ENCODE measurements around the gene CDHR2. TPM values are rescaled to one million over a fixed set of nuclear protein-coding genes. Genes with fewer than 3 reads are reported as not detected.

Gene CDHR2
- total RNA-seq, 2 donors from 2014 or later, result 0.37 to 0.89 TPM

DNA sequence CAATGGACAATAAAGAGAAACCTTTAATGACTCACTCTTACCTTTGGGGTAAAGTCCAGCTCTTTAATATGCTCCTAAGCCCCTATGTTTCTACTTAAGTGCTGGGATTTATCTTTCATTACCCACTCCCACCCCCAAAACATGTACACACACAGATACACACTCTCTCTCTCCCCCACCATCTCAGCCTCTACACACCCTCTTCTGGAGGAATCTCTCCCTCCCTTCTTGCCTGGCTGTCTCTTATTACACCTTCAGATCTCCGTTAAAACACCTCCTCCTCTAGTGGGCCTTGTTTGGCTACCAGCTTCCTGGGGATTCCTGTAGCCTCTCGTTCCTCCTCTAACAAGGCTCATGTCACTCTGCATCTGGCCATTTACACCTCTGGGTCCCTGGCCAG, 53.9 kb downstream of the CDHR2 start:
- H3K27ac ChIP-seq (ENCODE audit: low read depth, low read length), result no peak overlapping the region
- Mint-ChIP-seq H3K27me3 (ENCODE audit: insufficient read depth) (peaks cover 23% of the 10 kb centered on the region), H3K9me3 (no peaks in the 10 kb centered on the region), H3K4me1 (peaks cover 25% of the 10 kb centered on the region), H3K27ac (no peak overlapping the region), H3K36me3 (ENCODE audit: low read depth) (peaks cover 4% of the 10 kb centered on the region), H3K4me3 (no peak overlapping the region)
- no peak for DNase-seq
- TF ChIP-seq, protein P1, sequence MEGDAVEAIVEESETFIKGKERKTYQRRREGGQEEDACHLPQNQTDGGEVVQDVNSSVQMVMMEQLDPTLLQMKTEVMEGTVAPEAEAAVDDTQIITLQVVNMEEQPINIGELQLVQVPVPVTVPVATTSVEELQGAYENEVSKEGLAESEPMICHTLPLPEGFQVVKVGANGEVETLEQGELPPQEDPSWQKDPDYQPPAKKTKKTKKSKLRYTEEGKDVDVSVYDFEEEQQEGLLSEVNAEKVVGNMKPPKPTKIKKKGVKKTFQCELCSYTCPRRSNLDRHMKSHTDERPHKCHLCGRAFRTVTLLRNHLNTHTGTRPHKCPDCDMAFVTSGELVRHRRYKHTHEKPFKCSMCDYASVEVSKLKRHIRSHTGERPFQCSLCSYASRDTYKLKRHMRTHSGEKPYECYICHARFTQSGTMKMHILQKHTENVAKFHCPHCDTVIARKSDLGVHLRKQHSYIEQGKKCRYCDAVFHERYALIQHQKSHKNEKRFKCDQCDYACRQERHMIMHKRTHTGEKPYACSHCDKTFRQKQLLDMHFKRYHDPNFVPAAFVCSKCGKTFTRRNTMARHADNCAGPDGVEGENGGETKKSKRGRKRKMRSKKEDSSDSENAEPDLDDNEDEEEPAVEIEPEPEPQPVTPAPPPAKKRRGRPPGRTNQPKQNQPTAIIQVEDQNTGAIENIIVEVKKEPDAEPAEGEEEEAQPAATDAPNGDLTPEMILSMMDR (conservative IDR thresholded peaks at IDR 0.05), result no peak
- H3K9me3 ChIP-seq (ENCODE audit: control insufficient read depth, low read length), result no peaks in the 10 kb centered on the region
- H3K9ac ChIP-seq (ENCODE audit: extremely low read depth, low read length, poor library complexity, severe bottlenecking), result no peak overlapping the region
- H3K36me3 ChIP-seq (ENCODE audit: control insufficient read depth, insufficient read depth, low read length), result no peaks in the 10 kb centered on the region
- H3K4me1 ChIP-seq (ENCODE audit: control insufficient read depth, insufficient read depth, low read length), result peaks cover 14% of the 10 kb centered on the region
- no peaks in the 10 kb centered on the region for H3K27me3 ChIP-seq (ENCODE audit: control insufficient read depth, insufficient read depth, low read length, poor library complexity, severe bottlenecking)
- WGBS, 2 experiments (ENCODE audit: insufficient coverage in 1 of 2, insufficient read length in 1 of 2), result 33% methylated on average over 1 to 2 of the region's 2 CpGs
- H3K4me3 ChIP-seq (ENCODE audit: low read length), result no peak overlapping the region

GRCh38 chr5:176606032-176606431, 56.9 kb downstream of the CDHR2 start:
- Histone ChIP-seq H3K9me3 (ENCODE audit: control insufficient read depth, low read length) (no peaks in the 10 kb centered on the region), H3K36me3 (ENCODE audit: control insufficient read depth, insufficient read depth, low read length) (no peaks in the 10 kb centered on the region), H3K27me3 (ENCODE audit: control insufficient read depth, insufficient read depth, low read length, poor library complexity, severe bottlenecking) (peaks cover 14% of the 10 kb centered on the region), H3K9ac (ENCODE audit: extremely low read depth, low read length, poor library complexity, severe bottlenecking) (no peak overlapping the region), H3K27ac (ENCODE audit: low read depth, low read length) (no peak overlapping the region), H3K4me3 (ENCODE audit: low read length) (no peak overlapping the region), H3K4me1 (ENCODE audit: control insufficient read depth, insufficient read depth, low read length) (peaks cover 13% of the 10 kb centered on the region)
- no peak overlapping the region for H3K4me3 Mint-ChIP-seq
- H3K36me3 Mint-ChIP-seq (ENCODE audit: low read depth), result no peaks in the 10 kb centered on the region
- peaks cover 30% of the 10 kb centered on the region for H3K4me1 Mint-ChIP-seq
- H3K27me3 Mint-ChIP-seq (ENCODE audit: insufficient read depth), result peaks cover 24% of the 10 kb centered on the region
- DNase-seq, result no peak
- WGBS, 2 experiments (ENCODE audit: insufficient coverage in 1 of 2, insufficient read length in 1 of 2), result 77% methylated on average over 3 of the region's 3 CpGs; no CpG with 5 or more reads in 1 of the 2 experiments
- no peak overlapping the region for H3K27ac Mint-ChIP-seq
- no peaks in the 10 kb centered on the region for H3K9me3 Mint-ChIP-seq
- TF ChIP-seq, protein P1 (conservative IDR thresholded peaks at IDR 0.05), result no peak

GRCh38 chr5:176606875-176607274, 57.7 kb downstream of the CDHR2 start:
- Mint-ChIP-seq H3K36me3 (ENCODE audit: low read depth) (no peaks in the 10 kb centered on the region), H3K9me3 (no peaks in the 10 kb centered on the region), H3K4me3 (no peak overlapping the region), H3K27ac (no peak overlapping the region), H3K27me3 (ENCODE audit: insufficient read depth) (peaks cover 29% of the 10 kb centered on the region), H3K4me1 (peaks cover 22% of the 10 kb centered on the region)
- TF ChIP-seq, protein P1 (conservative IDR thresholded peaks at IDR 0.05), result no peak
- no peak for DNase-seq
- Histone ChIP-seq H3K27ac (ENCODE audit: low read depth, low read length) (no peak overlapping the region), H3K36me3 (ENCODE audit: control insufficient read depth, insufficient read depth, low read length) (no peaks in the 10 kb centered on the region), H3K9me3 (ENCODE audit: control insufficient read depth, low read length) (no peaks in the 10 kb centered on the region), H3K4me1 (ENCODE audit: control insufficient read depth, insufficient read depth, low read length) (peaks cover 8% of the 10 kb centered on the region), H3K27me3 (ENCODE audit: control insufficient read depth, insufficient read depth, low read length, poor library complexity, severe bottlenecking) (peaks cover 16% of the 10 kb centered on the region), H3K9ac (ENCODE audit: extremely low read depth, low read length, poor library complexity, severe bottlenecking) (no peak overlapping the region), H3K4me3 (ENCODE audit: low read length) (no peak overlapping the region)
- 95 to 100% methylated on average over 1 to 3 of the region's 3 CpGs for WGBS, 2 experiments (ENCODE audit: insufficient coverage in 1 of 2, insufficient read length in 1 of 2)

Data from endodermal cell (in vitro differentiated cells).